Activated effector memory CD4-positive, alpha-beta T cell treated with Interleukin-2 at 50 U/mL for 16 hours (primary cell): ENCODE results near the gene DQX1.
A peak's percentile ranks its signal among the peaks of the same experiment; 100 is the strongest.
"Not testable (repeated sequence)": the region's sequence is repeated elsewhere in the genome, so short reads cannot be mapped to it uniquely, and the experiment has no call there.

Source experiments
- DNase-seq: peaks from one replicate; pipeline ENCODE4 v3.0.0-alpha.2; 2020

The DQX1 gene

GRCh38 chr2:74491648-74492544 is 34.1 kb downstream of the DQX1 start:
- DNase-seq, result no peak

GRCh38 chr2:74489906-74490305 is 36.1 kb downstream of the DQX1 start:
- DNase-seq, result no peak

GRCh38 chr2:74488643-74489481 is 37.2 kb downstream of the DQX1 start:
- DNase-seq, result no peak

GRCh38 chr2:74486141-74486540 is 39.9 kb downstream of the DQX1 start:
- DNase-seq, result no peak

GRCh38 chr2:74483675-74484164 is 42.3 kb downstream of the DQX1 start:
- DNase-seq, result not testable (repeated sequence)

- peak; percentile 87 for DNase-seq
Measured at GRCh38 chr2:74482801-74483674, 43.0 kb downstream of the DQX1 start, which contains the start of the genes CCDC142 and TTC31. Gene CCDC142, minus strand, starts transcription at chr2:74482998. Its CDS starts 161 bp downstream, at chr2:74482837. Gene TTC31, plus strand, starts transcription at chr2:74483081. Its CDS starts 15 bp downstream, at chr2:74483096.

- no peak for DNase-seq
Measured at GRCh38 chr2:74481961-74482800, 43.9 kb downstream of the DQX1 start.

- no peak for DNase-seq
Measured at GRCh38 chr2:74481431-74481830, 44.6 kb downstream of the DQX1 start.

- DNase-seq, result no peak
Measured at GRCh38 chr2:74474899-74475298, 51.1 kb downstream of the DQX1 start.

GRCh38 chr2:74474481-74474880 is 51.5 kb downstream of the DQX1 start:
- DNase-seq, result no peak

GRCh38 chr2:74472945-74473258 is 53.1 kb downstream of the DQX1 start:
- DNase-seq, result no peak

- DNase-seq, result peak; percentile 93
Measured at GRCh38 chr2:74472086-74472944, 53.7 kb downstream of the DQX1 start, which contains the start of gene MRPL53. Gene MRPL53, minus strand, starts transcription at chr2:74472680. Its CDS starts 20 bp downstream, at chr2:74472660.

- no peak for DNase-seq
Measured at GRCh38 chr2:74471332-74472065, 54.5 kb downstream of the DQX1 start.

- not testable (repeated sequence) for DNase-seq
Measured at GRCh38 chr2:74470742-74471141, 55.3 kb downstream of the DQX1 start.
